ENCODE results near the gene CDK12. TPM values are rescaled to one million over a fixed set of nuclear protein-coding genes. Genes with fewer than 3 reads are reported as not detected.
A peak's percentile ranks its signal among the peaks of the same experiment; 100 is the strongest.
"Not testable (repeated sequence)": the region's sequence is repeated elsewhere in the genome, so short reads cannot be mapped to it uniquely, and the experiment has no call there.

CDK12 gene
- total and polyA plus RNA-seq, 2 donors (not counting 1 experiment from before 2014, with no cell fraction given): 19.4 to 24.9 TPM

DNA sequence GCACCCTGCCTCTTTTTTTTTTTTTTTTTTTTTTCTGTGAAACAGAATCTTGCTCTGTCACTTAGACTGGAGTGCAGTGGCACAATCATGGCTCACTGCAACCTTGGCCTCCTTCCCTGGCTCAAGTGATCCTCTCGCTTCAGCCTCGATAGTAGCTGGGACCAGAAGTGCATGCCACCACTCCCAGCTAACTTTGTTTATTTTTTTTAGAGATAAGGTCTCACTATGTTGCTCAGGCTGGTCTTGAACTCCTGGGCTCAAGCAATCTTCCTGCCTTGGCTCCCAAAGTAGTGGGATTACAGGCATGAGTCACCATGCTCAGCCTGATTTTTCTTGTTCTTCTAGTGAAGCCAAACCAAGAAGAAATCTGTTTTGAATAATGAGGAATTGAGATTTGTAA, 25.0 kb downstream of the CDK12 start:
- Histone ChIP-seq H3K9me3 (ENCODE audit: control insufficient read depth, insufficient read depth, low read depth, low read length) (no peaks in the 10 kb centered on the region), H4K20me1 (ENCODE audit: control insufficient read depth, extremely low read depth, insufficient read depth, low read length) (no peaks in the 10 kb centered on the region), H2AFZ (ENCODE audit: low read length) (no peak overlapping the region), H3K4me2 (ENCODE audit: extremely low read depth, insufficient read depth, low read length) (no peak overlapping the region), H3K36me3 (ENCODE audit: control insufficient read depth, insufficient read depth, low read length) (no peaks in the 10 kb centered on the region), H3K4me1 (ENCODE audit: control insufficient read depth, extremely low read depth, insufficient read depth, low read length) (no peaks in the 10 kb centered on the region), H3K27me3 (ENCODE audit: control insufficient read depth, insufficient read depth, low read length) (no peaks in the 10 kb centered on the region), H3K27ac (ENCODE audit: insufficient read depth, low read length) (peak overlapping the region; percentile 73), H3K4me3 (replicated peaks in 1 of 4; ENCODE audit: control extremely low read depth in 1 of 4, insufficient read depth in 1 of 4, low read depth in 3 of 4, low read length in 4 of 4) (no peak overlapping the region), H3K9ac (ENCODE audit: insufficient read depth, low read length) (no peak overlapping the region), H3K79me2 (ENCODE audit: control insufficient read depth, insufficient read depth, low read length) (peaks cover 7% of the 10 kb centered on the region)
- DNase-seq (ENCODE audit: low read depth in 2 of 2): peak; percentile 68 to 70
- TF ChIP-seq CTCF (conservative IDR thresholded peaks at IDR 0.05 in 1 of 2, IDR thresholded peaks at IDR 0.05 in 1 of 2; ENCODE audit: low read depth in 1 of 2, low read length in 2 of 2) (no peak), EZH2 (IDR thresholded peaks at IDR 0.05; ENCODE audit: low read length, missing control alignments) (no peak)

DNA sequence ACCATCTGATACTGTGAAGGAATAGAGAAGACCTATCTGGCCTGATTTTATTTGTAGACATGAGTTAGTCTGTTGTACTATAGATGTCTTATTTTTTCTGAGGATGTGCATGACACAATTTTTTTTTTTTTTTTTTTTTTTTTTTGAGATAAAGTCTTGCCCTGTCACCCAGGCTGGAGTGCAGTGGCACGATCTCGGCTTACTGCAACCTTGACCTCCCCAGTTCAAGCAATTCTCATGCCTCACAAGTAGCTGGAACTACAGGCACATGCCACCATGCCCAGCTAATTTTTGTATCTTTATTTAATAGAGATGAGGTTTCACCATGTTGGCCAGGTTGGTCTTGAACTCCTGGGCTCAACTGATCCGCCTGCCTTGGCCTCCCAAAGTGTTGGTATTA, 26.2 kb downstream of the CDK12 start:
- H4K20me1 ChIP-seq (ENCODE audit: control insufficient read depth, extremely low read depth, insufficient read depth, low read length); H3K4me2 ChIP-seq (ENCODE audit: extremely low read depth, insufficient read depth, low read length); H3K4me1 ChIP-seq (ENCODE audit: control insufficient read depth, extremely low read depth, insufficient read depth, low read length); DNase-seq (ENCODE audit: low read depth in 2 of 2); H3K79me2 ChIP-seq (ENCODE audit: control insufficient read depth, insufficient read depth, low read length); H2AFZ ChIP-seq (ENCODE audit: low read length); H3K27ac ChIP-seq (ENCODE audit: insufficient read depth, low read length); H3K27me3 ChIP-seq (ENCODE audit: control insufficient read depth, insufficient read depth, low read length); H3K4me3 ChIP-seq (replicated peaks in 1 of 4; ENCODE audit: control extremely low read depth in 1 of 4, insufficient read depth in 1 of 4, low read depth in 3 of 4, low read length in 4 of 4); H3K36me3 ChIP-seq (ENCODE audit: control insufficient read depth, insufficient read depth, low read length); H3K9ac ChIP-seq (ENCODE audit: insufficient read depth, low read length); H3K9me3 ChIP-seq (ENCODE audit: control insufficient read depth, insufficient read depth, low read depth, low read length): not testable (repeated sequence)

DNA sequence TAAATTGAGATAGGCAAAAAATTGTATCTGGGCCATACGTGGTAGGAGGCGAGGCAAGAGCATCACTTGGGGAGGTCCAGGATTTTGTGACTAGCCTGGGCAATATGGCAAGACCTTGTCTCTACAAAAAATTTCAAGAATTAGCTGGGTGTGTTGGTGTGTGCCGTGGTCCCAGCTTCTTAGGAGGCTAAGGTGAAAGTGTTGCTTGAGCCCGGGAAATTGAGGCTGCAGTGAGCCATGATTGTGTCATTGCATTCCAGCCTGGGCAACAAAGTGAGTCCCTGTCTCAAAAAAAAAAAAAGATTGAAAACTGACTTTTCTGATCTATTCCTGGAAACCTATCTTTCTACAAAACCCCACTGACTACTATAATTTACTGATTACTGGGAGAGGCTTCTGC, 26.7 kb downstream of the CDK12 start:
- Histone ChIP-seq H3K9ac (ENCODE audit: insufficient read depth, low read length) (no peak overlapping the region), H3K4me3 (replicated peaks in 1 of 4; ENCODE audit: control extremely low read depth in 1 of 4, insufficient read depth in 1 of 4, low read depth in 3 of 4, low read length in 4 of 4) (no peak overlapping the region), H3K36me3 (ENCODE audit: control insufficient read depth, insufficient read depth, low read length) (no peaks in the 10 kb centered on the region), H3K9me3 (ENCODE audit: control insufficient read depth, insufficient read depth, low read depth, low read length) (no peaks in the 10 kb centered on the region), H4K20me1 (ENCODE audit: control insufficient read depth, extremely low read depth, insufficient read depth, low read length) (no peaks in the 10 kb centered on the region), H3K79me2 (ENCODE audit: control insufficient read depth, insufficient read depth, low read length) (peaks cover 7% of the 10 kb centered on the region), H3K27me3 (ENCODE audit: control insufficient read depth, insufficient read depth, low read length) (no peaks in the 10 kb centered on the region), H3K4me2 (ENCODE audit: extremely low read depth, insufficient read depth, low read length) (no peak overlapping the region), H3K27ac (ENCODE audit: insufficient read depth, low read length) (no peak overlapping the region), H3K4me1 (ENCODE audit: control insufficient read depth, extremely low read depth, insufficient read depth, low read length) (no peaks in the 10 kb centered on the region), H2AFZ (ENCODE audit: low read length) (no peak overlapping the region)
- TF ChIP-seq CTCF (conservative IDR thresholded peaks at IDR 0.05 in 1 of 2, IDR thresholded peaks at IDR 0.05 in 1 of 2; ENCODE audit: low read depth in 1 of 2, low read length in 2 of 2) (no peak), EZH2 (IDR thresholded peaks at IDR 0.05; ENCODE audit: low read length, missing control alignments) (no peak)
- DNase-seq (ENCODE audit: low read depth in 2 of 2): peak in 1 of 2 donors; percentile 23

DNA sequence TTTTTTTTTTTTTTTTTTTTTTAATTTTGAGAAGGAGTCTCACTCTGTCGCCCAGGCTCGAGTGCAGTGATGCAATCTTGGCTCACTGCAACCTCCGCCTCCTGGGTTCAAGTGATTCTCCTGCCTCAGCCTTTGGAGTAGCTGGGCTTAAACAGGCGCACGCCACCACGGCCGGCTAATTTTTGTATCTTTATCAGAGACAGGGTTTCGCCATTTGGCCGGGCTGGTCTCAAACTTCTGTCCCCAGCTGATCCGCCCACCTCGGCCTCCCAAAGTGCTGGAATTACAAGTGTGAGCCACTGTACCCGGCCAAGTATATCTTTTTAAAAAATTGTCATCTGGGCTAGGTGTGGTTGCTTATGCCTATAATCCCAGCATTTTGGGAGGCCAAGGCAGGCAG, 35.6 kb downstream of the CDK12 start:
- not testable (repeated sequence) for H3K9ac ChIP-seq (ENCODE audit: insufficient read depth, low read length); H2AFZ ChIP-seq (ENCODE audit: low read length); H3K4me3 ChIP-seq (replicated peaks in 1 of 4; ENCODE audit: control extremely low read depth in 1 of 4, insufficient read depth in 1 of 4, low read depth in 3 of 4, low read length in 4 of 4); H3K27ac ChIP-seq (ENCODE audit: insufficient read depth, low read length); H3K4me1 ChIP-seq (ENCODE audit: control insufficient read depth, extremely low read depth, insufficient read depth, low read length); H3K9me3 ChIP-seq (ENCODE audit: control insufficient read depth, insufficient read depth, low read depth, low read length); DNase-seq (ENCODE audit: low read depth in 2 of 2); H3K27me3 ChIP-seq (ENCODE audit: control insufficient read depth, insufficient read depth, low read length); H3K36me3 ChIP-seq (ENCODE audit: control insufficient read depth, insufficient read depth, low read length); H3K79me2 ChIP-seq (ENCODE audit: control insufficient read depth, insufficient read depth, low read length); H3K4me2 ChIP-seq (ENCODE audit: extremely low read depth, insufficient read depth, low read length); H4K20me1 ChIP-seq (ENCODE audit: control insufficient read depth, extremely low read depth, insufficient read depth, low read length)

All from fibroblast of lung (primary cell).